ENCODE measurements around the gene FBL.

GRCh38 chr19:39842693-39843435, 3.3 kb downstream of the FBL start:
- TF ChIP-seq CTCF (optimal IDR thresholded peaks at IDR 0.05 in 1 of 3, IDR thresholded peaks at IDR 0.05 in 1 of 3, conservative IDR thresholded peaks at IDR 0.05 in 1 of 3; ENCODE audit: extremely low read depth in 1 of 3, insufficient read depth in 2 of 3, low read length in 3 of 3) (no peak), EZH2 (IDR thresholded peaks at IDR 0.05; ENCODE audit: low read length) (no peak)

Data from keratinocyte (primary cell).